Smooth muscle cell (in vitro differentiated cells): ENCODE results near the gene GZMM. TPM values are rescaled to one million over a fixed set of nuclear protein-coding genes. Genes with fewer than 3 reads are reported as not detected.

Experiments
- DNase-seq: peaks from one replicate; lab custom pipeline; 2025; ENCODE audit not compliant: unreplicated experiment; lab: John Stamatoyannopoulos, UW
- H2AFZ ChIP-seq: fragments of 200-600 bp; sonication (generic); 2 replicates; pipeline ENCODE4 v1.6.0; 2016; ENCODE audit warnings: antibody characterized with exemption, low read depth, mild to moderate bottlenecking
- H3F3A ChIP-seq: fragments of 200-600 bp; sonication (generic); 2 replicates; pipeline ENCODE4 v1.6.0; 2017; ENCODE audit warnings: antibody characterized with exemption, low read depth
- H3K27ac ChIP-seq: fragments of 200-600 bp; sonication (generic); 2 replicates; pipeline ENCODE4 v1.5.1; 2016; ENCODE audit warnings: low read depth, mild to moderate bottlenecking
- H3K27me3 ChIP-seq: fragments of 200-600 bp; sonication (generic); 2 replicates; pipeline ENCODE4 v1.6.1; 2016; ENCODE audit warnings: low read depth, mild to moderate bottlenecking
- H3K36me3 ChIP-seq: fragments of 200-600 bp; sonication (generic); 2 replicates; pipeline ENCODE4 v1.5.1; 2016; ENCODE audit warnings: low read depth
- H3K4me1 ChIP-seq: fragments of 200-600 bp; sonication (generic); 2 replicates; pipeline ENCODE4 v1.5.1; 2016; ENCODE audit warnings: low read depth
- H3K4me2 ChIP-seq: fragments of 200-600 bp; sonication (generic); 2 replicates; pipeline ENCODE4 v1.6.0; 2016; ENCODE audit warnings: mild to moderate bottlenecking
- H3K4me3 ChIP-seq: fragments of 200-600 bp; sonication (generic); 2 replicates; pipeline ENCODE4 v1.5.1; 2016; ENCODE audit warnings: mild to moderate bottlenecking
- H3K79me2 ChIP-seq: fragments of 200-600 bp; sonication (generic); 2 replicates; pipeline ENCODE4 v1.6.0; 2016; ENCODE audit warnings: low read depth, mild to moderate bottlenecking
- H3K9ac ChIP-seq: fragments of 200-600 bp; sonication (generic); 2 replicates; pipeline ENCODE4 v1.6.0; 2016; ENCODE audit warnings: low read depth
- H3K9me3 ChIP-seq: fragments of 200-600 bp; sonication (generic); replicated peaks from 2 replicates; pipeline ENCODE4 v1.5.1; 2016; ENCODE audit warnings: low read depth
- H4K20me1 ChIP-seq: fragments of 200-600 bp; sonication (generic); 2 replicates; pipeline ENCODE4 v1.6.0; 2016; ENCODE audit warnings: low read depth
- WGBS: methylation state at CpG from one replicate; pipeline ENCODE4 v1.1.7; 2016; ENCODE audit warnings: low lambda C conversion rate; 5-methylcytosine and 5-hydroxymethylcytosine counted together
- polyA plus RNA-seq: library from polyadenylated mRNA; unstranded; fragments of >200 nt; fragmentation: Nextera tagmentation; extraction: Ambion mirVana; gene quantifications from 2 replicates; pipeline ENCODE4 v1.2.1, GENCODE V29; 2016
- total RNA-seq: library from RNA; depleted of rRNA; stranded (reverse); fragments of >200 nt; gene quantifications from 2 replicates; pipeline ENCODE4 v1.2.3, GENCODE V29; 2014
- TF ChIP-seq, protein P1 (sequence below): fragments of 200-600 bp; sonication (generic); IDR thresholded peaks from 2 replicates; pipeline ENCODE4 v1.5.1; 2017; ENCODE audit warnings: borderline replicate concordance, mild to moderate bottlenecking, antibody characterized with exemption; ENCODE audit not compliant: insufficient read depth, poor library complexity, severe bottlenecking

Gene GZMM
- total and polyA plus RNA-seq, 2 experiments from 2014 or later = 0.23 TPM; not detected in 1

DNA sequence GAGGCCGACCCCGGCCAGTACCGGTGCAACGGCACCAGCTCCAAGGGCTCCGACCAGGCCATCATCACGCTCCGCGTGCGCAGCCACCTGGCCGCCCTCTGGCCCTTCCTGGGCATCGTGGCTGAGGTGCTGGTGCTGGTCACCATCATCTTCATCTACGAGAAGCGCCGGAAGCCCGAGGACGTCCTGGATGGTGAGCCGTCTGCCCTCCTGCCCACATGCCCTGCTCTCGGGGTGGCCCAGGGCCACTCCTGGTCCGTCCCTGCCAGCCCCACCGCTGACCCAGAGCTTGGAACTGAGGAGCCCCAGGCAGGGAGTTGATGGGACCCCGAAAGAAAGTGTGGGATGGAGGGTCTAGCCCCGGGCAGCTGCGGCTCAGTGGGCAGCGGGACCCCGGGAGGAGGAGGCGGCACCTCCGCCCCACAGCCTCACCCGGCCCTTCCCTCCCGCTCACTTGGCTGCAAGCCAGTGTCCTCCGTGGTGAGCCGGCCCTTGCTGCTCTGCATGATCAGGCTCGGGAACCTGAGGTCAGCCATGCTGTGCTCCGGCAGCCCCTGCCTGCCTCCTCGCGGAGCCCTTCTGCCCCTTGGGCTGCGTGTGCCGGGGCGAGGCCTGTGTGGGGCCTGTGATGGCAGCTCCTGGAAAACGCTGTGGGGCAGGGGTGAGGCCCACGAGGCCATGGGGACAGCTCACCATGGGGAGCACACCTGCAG lies 37.7 kb downstream of the GZMM start:
- no peak for DNase-seq
- no peak overlapping the region for H2AFZ ChIP-seq
- 94% methylated on average over 40 of the region's 40 CpGs for WGBS
- no peak overlapping the region for H3K4me3 ChIP-seq
- no peak overlapping the region for H3K27ac ChIP-seq
- H4K20me1 ChIP-seq = peaks cover 81% of the 10 kb centered on the region
- H3K79me2 ChIP-seq = peaks cover 40% of the 10 kb centered on the region
- H3K4me2 ChIP-seq = no peak overlapping the region
- H3K9ac ChIP-seq = no peak overlapping the region
- H3K36me3 ChIP-seq = no peaks in the 10 kb centered on the region
- H3F3A ChIP-seq = no peaks in the 10 kb centered on the region
- TF ChIP-seq, protein P1, sequence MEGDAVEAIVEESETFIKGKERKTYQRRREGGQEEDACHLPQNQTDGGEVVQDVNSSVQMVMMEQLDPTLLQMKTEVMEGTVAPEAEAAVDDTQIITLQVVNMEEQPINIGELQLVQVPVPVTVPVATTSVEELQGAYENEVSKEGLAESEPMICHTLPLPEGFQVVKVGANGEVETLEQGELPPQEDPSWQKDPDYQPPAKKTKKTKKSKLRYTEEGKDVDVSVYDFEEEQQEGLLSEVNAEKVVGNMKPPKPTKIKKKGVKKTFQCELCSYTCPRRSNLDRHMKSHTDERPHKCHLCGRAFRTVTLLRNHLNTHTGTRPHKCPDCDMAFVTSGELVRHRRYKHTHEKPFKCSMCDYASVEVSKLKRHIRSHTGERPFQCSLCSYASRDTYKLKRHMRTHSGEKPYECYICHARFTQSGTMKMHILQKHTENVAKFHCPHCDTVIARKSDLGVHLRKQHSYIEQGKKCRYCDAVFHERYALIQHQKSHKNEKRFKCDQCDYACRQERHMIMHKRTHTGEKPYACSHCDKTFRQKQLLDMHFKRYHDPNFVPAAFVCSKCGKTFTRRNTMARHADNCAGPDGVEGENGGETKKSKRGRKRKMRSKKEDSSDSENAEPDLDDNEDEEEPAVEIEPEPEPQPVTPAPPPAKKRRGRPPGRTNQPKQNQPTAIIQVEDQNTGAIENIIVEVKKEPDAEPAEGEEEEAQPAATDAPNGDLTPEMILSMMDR = no peak
- no peaks in the 10 kb centered on the region for H3K9me3 ChIP-seq
- H3K4me1 ChIP-seq = no peaks in the 10 kb centered on the region
- H3K27me3 ChIP-seq = no peaks in the 10 kb centered on the region

DNA sequence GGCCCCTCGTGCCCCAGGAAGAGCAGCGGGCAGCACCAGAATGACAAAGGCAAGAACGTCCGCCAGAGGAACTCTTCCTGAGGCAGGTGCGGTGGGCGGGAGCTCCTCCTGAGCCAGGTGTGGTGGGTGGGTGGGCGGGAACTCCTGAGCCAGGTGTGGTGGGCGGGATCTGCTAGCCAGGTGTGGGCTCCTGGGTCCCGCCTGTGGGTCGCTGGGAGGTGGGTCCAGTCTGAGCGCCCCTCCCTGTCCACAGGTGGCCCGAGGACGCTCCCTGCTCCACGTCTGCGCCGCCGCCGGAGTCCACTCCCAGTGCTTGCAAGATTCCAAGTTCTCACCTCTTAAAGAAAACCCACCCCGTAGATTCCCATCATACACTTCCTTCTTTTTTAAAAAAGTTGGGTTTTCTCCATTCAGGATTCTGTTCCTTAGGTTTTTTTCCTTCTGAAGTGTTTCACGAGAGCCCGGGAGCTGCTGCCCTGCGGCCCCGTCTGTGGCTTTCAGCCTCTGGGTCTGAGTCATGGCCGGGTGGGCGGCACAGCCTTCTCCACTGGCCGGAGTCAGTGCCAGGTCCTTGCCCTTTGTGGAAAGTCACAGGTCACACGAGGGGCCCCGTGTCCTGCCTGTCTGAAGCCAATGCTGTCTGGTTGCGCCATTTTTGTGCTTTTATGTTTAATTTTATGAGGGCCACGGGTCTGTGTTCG lies 38.8 kb downstream of the GZMM start:
- Histone ChIP-seq H3K27ac (peak overlapping the region; percentile 33), H3K4me3 (no peak overlapping the region), H3F3A (no peaks in the 10 kb centered on the region), H3K36me3 (no peaks in the 10 kb centered on the region), H4K20me1 (peaks cover 70% of the 10 kb centered on the region), H2AFZ (no peak overlapping the region), H3K27me3 (no peaks in the 10 kb centered on the region), H3K4me2 (no peak overlapping the region), H3K4me1 (no peaks in the 10 kb centered on the region), H3K79me2 (peaks cover 29% of the 10 kb centered on the region), H3K9ac (no peak overlapping the region), H3K9me3 (no peaks in the 10 kb centered on the region)
- TF ChIP-seq, protein P1 = no peak
- no peak for DNase-seq
- WGBS = 67% methylated on average over 30 of the region's 31 CpGs

DNA sequence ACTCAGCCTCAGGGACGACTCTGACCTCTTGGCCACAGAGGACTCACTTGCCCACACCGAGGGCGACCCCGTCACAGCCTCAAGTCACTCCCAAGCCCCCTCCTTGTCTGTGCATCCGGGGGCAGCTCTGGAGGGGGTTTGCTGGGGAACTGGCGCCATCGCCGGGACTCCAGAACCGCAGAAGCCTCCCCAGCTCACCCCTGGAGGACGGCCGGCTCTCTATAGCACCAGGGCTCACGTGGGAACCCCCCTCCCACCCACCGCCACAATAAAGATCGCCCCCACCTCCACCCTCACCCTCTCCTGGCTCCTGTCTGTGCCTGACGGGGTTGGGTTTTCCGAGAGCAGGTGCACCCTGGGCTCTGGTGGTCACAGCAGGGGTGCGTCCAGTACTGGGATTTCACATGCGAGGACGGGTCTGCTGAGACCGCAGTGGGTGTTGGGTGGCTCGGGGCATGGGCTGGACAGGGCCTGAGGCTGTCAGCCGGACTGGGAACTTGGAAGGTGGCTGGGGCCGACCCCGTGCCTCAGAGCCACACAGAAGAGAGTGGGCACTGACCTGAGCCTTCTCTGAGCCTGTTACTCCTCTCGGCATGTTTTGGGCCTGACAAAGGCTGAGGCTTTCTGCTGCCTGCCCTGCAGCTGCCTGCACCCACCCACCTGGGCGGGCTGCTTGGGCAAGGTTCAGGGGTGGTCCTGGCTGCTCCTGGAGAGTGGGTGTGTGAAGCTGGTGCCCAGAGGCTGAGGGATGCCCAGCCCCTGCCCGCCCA lies 39.5 kb downstream of the GZMM start:
- no peak for DNase-seq
- peak overlapping the region; percentile 33 for H3K27ac ChIP-seq
- peaks cover 5% of the 10 kb centered on the region for H3K27me3 ChIP-seq
- no peaks in the 10 kb centered on the region for H3F3A ChIP-seq
- H3K4me1 ChIP-seq = no peaks in the 10 kb centered on the region
- peaks cover 63% of the 10 kb centered on the region for H4K20me1 ChIP-seq
- H3K4me2 ChIP-seq = no peak overlapping the region
- H3K9ac ChIP-seq = no peak overlapping the region
- no peaks in the 10 kb centered on the region for H3K9me3 ChIP-seq
- no peaks in the 10 kb centered on the region for H3K36me3 ChIP-seq
- peaks cover 22% of the 10 kb centered on the region for H3K79me2 ChIP-seq
- TF ChIP-seq, protein P1 = no peak
- WGBS = 91% methylated on average over 27 of the region's 27 CpGs
- no peak overlapping the region for H3K4me3 ChIP-seq
- H2AFZ ChIP-seq = no peak overlapping the region
